ENCODE results near the gene ZBTB7A. TPM values are rescaled to one million over a fixed set of nuclear protein-coding genes. Genes with fewer than 3 reads are reported as not detected.
"Not testable (repeated sequence)": the region's sequence is repeated elsewhere in the genome, so short reads cannot be mapped to it uniquely, and the experiment has no call there.

Gene ZBTB7A
- total and polyA plus RNA-seq, 2 donors (not counting 1 experiment from before 2014, with no cell fraction given), result 4.9 to 17.7 TPM

DNA sequence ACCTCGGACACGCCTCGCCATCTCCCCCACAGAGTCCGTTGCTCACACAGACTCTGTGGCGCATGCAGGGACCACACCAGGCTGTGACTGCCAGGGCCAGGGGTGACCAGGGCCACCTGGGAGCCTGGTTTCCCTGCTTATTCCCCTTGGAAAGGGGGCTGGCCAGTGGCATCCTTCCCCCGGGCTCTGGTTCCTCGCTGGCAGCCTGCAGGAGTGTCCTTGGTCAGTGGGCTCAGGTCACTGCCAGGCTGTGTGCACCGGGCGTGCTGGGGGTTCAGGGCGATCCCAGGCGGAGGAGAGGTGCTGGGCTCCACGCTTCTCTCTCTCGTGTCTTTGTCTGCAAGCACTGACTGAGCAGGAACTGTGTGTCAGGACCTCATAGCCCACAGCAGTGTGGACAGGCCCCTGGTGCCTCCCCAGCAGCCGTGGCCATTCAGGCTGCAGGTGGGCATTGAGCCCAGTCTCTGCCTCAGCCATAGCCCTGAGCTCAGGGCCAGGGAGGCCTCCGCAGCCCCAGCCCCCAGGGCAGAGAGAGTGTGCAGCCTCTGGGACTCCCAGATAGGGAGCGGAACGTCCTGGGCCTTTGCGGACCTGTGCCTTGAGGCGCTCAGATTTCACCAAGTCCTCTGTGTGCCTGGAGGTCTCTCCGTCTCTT lies 52.7 kb downstream of the ZBTB7A start:
- H2AFZ ChIP-seq (ENCODE audit: low read length), result no peak overlapping the region

DNA sequence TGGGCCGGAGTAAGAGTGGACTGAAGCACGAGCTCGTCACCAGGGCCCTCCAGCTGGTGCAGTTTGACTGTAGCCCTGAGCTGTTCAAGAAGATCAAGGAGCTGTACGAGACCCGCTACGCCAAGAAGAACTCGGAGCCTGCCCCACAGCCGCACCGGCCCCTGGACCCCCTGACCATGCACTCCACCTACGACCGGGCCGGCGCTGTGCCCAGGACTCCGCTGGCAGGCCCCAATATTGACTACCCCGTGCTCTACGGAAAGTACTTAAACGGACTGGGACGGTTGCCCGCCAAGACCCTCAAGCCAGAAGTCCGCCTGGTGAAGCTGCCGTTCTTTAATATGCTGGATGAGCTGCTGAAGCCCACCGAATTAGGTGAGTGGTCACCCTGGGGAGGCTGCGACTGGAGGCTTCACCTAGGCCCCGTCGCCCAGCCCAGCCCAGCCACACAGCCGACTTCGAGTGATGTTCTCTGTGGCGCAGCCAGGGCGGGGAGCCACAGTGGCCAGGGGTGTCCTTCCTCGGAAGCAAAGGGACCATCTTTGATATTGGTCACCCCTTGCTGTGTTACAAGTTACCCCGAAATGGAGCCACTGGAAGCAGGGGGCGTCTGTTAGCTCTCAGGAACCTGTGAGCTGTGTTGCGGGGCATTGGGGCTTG lies 53.6 kb downstream of the ZBTB7A start:
- H3K27me3 ChIP-seq (ENCODE audit: control insufficient read depth, insufficient read depth, low read length), result no peaks in the 10 kb centered on the region
- no peak for DNase-seq (ENCODE audit: low read depth in 2 of 2)
- peaks cover 30% of the 10 kb centered on the region for H3K36me3 ChIP-seq (ENCODE audit: control insufficient read depth, insufficient read depth, low read length)
- H3K9me3 ChIP-seq (ENCODE audit: control insufficient read depth, insufficient read depth, low read depth, low read length), result no peaks in the 10 kb centered on the region
- peaks cover 62% of the 10 kb centered on the region for H3K79me2 ChIP-seq (ENCODE audit: control insufficient read depth, insufficient read depth, low read length)
- TF ChIP-seq EZH2 (IDR thresholded peaks at IDR 0.05; ENCODE audit: low read length, missing control alignments), result no peak
- TF ChIP-seq, protein P1, sequence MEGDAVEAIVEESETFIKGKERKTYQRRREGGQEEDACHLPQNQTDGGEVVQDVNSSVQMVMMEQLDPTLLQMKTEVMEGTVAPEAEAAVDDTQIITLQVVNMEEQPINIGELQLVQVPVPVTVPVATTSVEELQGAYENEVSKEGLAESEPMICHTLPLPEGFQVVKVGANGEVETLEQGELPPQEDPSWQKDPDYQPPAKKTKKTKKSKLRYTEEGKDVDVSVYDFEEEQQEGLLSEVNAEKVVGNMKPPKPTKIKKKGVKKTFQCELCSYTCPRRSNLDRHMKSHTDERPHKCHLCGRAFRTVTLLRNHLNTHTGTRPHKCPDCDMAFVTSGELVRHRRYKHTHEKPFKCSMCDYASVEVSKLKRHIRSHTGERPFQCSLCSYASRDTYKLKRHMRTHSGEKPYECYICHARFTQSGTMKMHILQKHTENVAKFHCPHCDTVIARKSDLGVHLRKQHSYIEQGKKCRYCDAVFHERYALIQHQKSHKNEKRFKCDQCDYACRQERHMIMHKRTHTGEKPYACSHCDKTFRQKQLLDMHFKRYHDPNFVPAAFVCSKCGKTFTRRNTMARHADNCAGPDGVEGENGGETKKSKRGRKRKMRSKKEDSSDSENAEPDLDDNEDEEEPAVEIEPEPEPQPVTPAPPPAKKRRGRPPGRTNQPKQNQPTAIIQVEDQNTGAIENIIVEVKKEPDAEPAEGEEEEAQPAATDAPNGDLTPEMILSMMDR (conservative IDR thresholded peaks at IDR 0.05 in 1 of 2, IDR thresholded peaks at IDR 0.05 in 1 of 2; ENCODE audit: low read depth in 1 of 2, low read length in 2 of 2), result no peak
- H3K9ac ChIP-seq (ENCODE audit: insufficient read depth, low read length), result no peak overlapping the region
- peaks cover 8% of the 10 kb centered on the region for H3K4me1 ChIP-seq (ENCODE audit: control insufficient read depth, extremely low read depth, insufficient read depth, low read length)
- no peak overlapping the region for H3K4me2 ChIP-seq (ENCODE audit: extremely low read depth, insufficient read depth, low read length)
- H2AFZ ChIP-seq (ENCODE audit: low read length), result no peak overlapping the region
- no peak overlapping the region for H3K27ac ChIP-seq (ENCODE audit: insufficient read depth, low read length)
- no peaks in the 10 kb centered on the region for H4K20me1 ChIP-seq (ENCODE audit: control insufficient read depth, extremely low read depth, insufficient read depth, low read length)
- H3K4me3 ChIP-seq (replicated peaks in 1 of 4; ENCODE audit: control extremely low read depth in 1 of 4, insufficient read depth in 1 of 4, low read depth in 3 of 4, low read length in 4 of 4), result no peak overlapping the region

More for the DNA sequence above, 52.7 kb downstream of the ZBTB7A start:
- DNase-seq (ENCODE audit: low read depth in 2 of 2), result no peak
- Histone ChIP-seq H3K27me3 (ENCODE audit: control insufficient read depth, insufficient read depth, low read length) (no peaks in the 10 kb centered on the region), H3K27ac (ENCODE audit: insufficient read depth, low read length) (no peak overlapping the region), H3K9ac (ENCODE audit: insufficient read depth, low read length) (no peak overlapping the region), H3K4me3 (replicated peaks in 1 of 4; ENCODE audit: control extremely low read depth in 1 of 4, insufficient read depth in 1 of 4, low read depth in 3 of 4, low read length in 4 of 4) (no peak overlapping the region), H3K79me2 (ENCODE audit: control insufficient read depth, insufficient read depth, low read length) (peaks cover 55% of the 10 kb centered on the region), H3K4me2 (ENCODE audit: extremely low read depth, insufficient read depth, low read length) (no peak overlapping the region), H3K4me1 (ENCODE audit: control insufficient read depth, extremely low read depth, insufficient read depth, low read length) (peaks cover 2% of the 10 kb centered on the region), H3K36me3 (ENCODE audit: control insufficient read depth, insufficient read depth, low read length) (peaks cover 30% of the 10 kb centered on the region), H4K20me1 (ENCODE audit: control insufficient read depth, extremely low read depth, insufficient read depth, low read length) (no peaks in the 10 kb centered on the region), H3K9me3 (ENCODE audit: control insufficient read depth, insufficient read depth, low read depth, low read length) (no peaks in the 10 kb centered on the region)
- TF ChIP-seq, protein P1 (conservative IDR thresholded peaks at IDR 0.05 in 1 of 2, IDR thresholded peaks at IDR 0.05 in 1 of 2; ENCODE audit: low read depth in 1 of 2, low read length in 2 of 2), result no peak
- no peak for TF ChIP-seq EZH2 (IDR thresholded peaks at IDR 0.05; ENCODE audit: low read length, missing control alignments)

DNA sequence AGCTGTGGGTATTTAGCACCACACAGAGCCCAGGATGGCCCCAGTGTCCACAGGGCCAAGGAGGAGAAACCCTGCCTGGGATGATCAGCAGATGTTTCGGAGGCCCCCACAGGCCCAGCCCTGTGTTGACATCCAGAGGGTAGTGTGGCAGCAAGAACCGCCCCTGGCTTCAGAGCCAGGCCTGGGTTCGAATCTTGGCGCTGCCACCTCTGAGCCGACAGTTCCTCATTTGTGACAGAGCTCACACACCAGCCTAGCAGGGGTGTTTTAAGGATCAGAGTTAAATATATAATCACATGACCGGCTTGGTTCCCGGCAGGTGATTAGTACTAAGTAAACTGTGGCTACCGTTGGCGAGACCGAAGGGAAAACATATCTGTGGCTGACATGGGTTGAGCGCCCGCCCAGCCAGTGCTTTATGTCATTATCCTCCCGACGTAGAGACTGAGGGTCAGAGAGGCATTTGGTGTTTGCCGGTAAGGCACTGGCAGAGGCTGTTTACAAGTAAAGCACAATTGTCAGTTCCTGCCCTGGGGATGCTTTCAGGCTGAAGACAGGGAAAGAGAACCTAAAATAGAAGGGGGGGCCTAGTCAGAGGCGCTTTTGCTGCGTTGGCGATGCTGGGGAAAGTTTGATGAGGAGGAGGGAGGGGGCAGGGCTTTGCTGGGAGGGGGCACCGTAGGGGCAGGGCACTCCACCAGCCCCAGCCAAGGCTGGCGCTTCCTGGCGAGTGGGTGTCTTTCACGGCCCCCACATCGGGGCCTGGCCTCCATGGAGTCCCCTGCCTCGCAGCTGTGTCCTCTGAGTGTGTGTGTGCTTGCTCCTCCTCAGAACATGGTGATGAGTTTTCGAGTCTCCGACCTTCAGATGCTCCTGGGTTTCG lies 54.4 kb downstream of the ZBTB7A start:
- peaks cover 8% of the 10 kb centered on the region for H3K4me1 ChIP-seq (ENCODE audit: control insufficient read depth, extremely low read depth, insufficient read depth, low read length)
- no peak overlapping the region for H3K9ac ChIP-seq (ENCODE audit: insufficient read depth, low read length)
- H3K27me3 ChIP-seq (ENCODE audit: control insufficient read depth, insufficient read depth, low read length), result no peaks in the 10 kb centered on the region
- H3K4me3 ChIP-seq (replicated peaks in 1 of 4; ENCODE audit: control extremely low read depth in 1 of 4, insufficient read depth in 1 of 4, low read depth in 3 of 4, low read length in 4 of 4), result no peak overlapping the region
- H3K79me2 ChIP-seq (ENCODE audit: control insufficient read depth, insufficient read depth, low read length), result peaks cover 63% of the 10 kb centered on the region
- no peak overlapping the region for H2AFZ ChIP-seq (ENCODE audit: low read length)
- H3K4me2 ChIP-seq (ENCODE audit: extremely low read depth, insufficient read depth, low read length), result no peak overlapping the region
- H4K20me1 ChIP-seq (ENCODE audit: control insufficient read depth, extremely low read depth, insufficient read depth, low read length), result no peaks in the 10 kb centered on the region
- no peak for DNase-seq (ENCODE audit: low read depth in 2 of 2)
- no peak overlapping the region for H3K27ac ChIP-seq (ENCODE audit: insufficient read depth, low read length)
- H3K9me3 ChIP-seq (ENCODE audit: control insufficient read depth, insufficient read depth, low read depth, low read length), result no peaks in the 10 kb centered on the region
- no peak for TF ChIP-seq EZH2 (IDR thresholded peaks at IDR 0.05; ENCODE audit: low read length, missing control alignments)
- TF ChIP-seq, protein P1 (conservative IDR thresholded peaks at IDR 0.05 in 1 of 2, IDR thresholded peaks at IDR 0.05 in 1 of 2; ENCODE audit: low read depth in 1 of 2, low read length in 2 of 2), result no peak
- H3K36me3 ChIP-seq (ENCODE audit: control insufficient read depth, insufficient read depth, low read length), result peaks cover 30% of the 10 kb centered on the region

DNA sequence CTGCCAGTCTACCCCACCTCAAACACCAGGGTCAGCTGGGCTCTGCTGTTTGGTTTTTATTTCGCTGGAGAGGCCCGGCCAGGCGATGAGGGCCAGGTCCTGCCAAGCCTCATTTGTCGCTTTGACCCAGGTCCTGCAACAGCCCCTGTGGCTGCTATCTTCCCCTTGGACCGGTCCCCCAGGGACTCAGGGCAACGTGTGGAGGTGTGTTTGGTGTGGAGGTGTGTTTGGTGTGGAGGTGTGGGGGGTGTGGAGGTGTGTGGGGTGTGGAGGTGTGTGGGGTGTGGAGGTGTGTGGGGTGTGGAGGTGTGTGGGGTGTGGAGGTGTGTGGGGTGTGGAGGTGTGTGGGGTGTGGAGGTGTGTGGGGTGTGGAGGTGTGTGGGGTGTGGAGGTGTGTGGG lies 55.3 kb downstream of the ZBTB7A start:
- not testable (repeated sequence) for H4K20me1 ChIP-seq (ENCODE audit: control insufficient read depth, extremely low read depth, insufficient read depth, low read length); H3K9me3 ChIP-seq (ENCODE audit: control insufficient read depth, insufficient read depth, low read depth, low read length); H3K4me1 ChIP-seq (ENCODE audit: control insufficient read depth, extremely low read depth, insufficient read depth, low read length); DNase-seq (ENCODE audit: low read depth in 2 of 2); H2AFZ ChIP-seq (ENCODE audit: low read length); H3K9ac ChIP-seq (ENCODE audit: insufficient read depth, low read length); H3K27me3 ChIP-seq (ENCODE audit: control insufficient read depth, insufficient read depth, low read length); H3K4me3 ChIP-seq (replicated peaks in 1 of 4; ENCODE audit: control extremely low read depth in 1 of 4, insufficient read depth in 1 of 4, low read depth in 3 of 4, low read length in 4 of 4); H3K27ac ChIP-seq (ENCODE audit: insufficient read depth, low read length); H3K4me2 ChIP-seq (ENCODE audit: extremely low read depth, insufficient read depth, low read length)
- peaks cover 28% of the 10 kb centered on the region for H3K36me3 ChIP-seq (ENCODE audit: control insufficient read depth, insufficient read depth, low read length)
- H3K79me2 ChIP-seq (ENCODE audit: control insufficient read depth, insufficient read depth, low read length), result peaks cover 58% of the 10 kb centered on the region

Data from fibroblast of lung (primary cell).